Smooth muscle cell (in vitro differentiated cells): Measurements from ENCODE around the gene ARL6. TPM values are rescaled to one million over a fixed set of nuclear protein-coding genes. Genes with fewer than 3 reads are reported as not detected.

Source experiments
- DNase-seq: peaks from one replicate; lab custom pipeline; 2025; ENCODE audit not compliant: unreplicated experiment; lab: John Stamatoyannopoulos, UW
- H2AFZ ChIP-seq: fragments of 200-600 bp; sonication (generic); 2 replicates; pipeline ENCODE4 v1.6.0; 2016; ENCODE audit warnings: antibody characterized with exemption, low read depth, mild to moderate bottlenecking
- H3F3A ChIP-seq: fragments of 200-600 bp; sonication (generic); 2 replicates; pipeline ENCODE4 v1.6.0; 2017; ENCODE audit warnings: antibody characterized with exemption, low read depth
- H3K27ac ChIP-seq: fragments of 200-600 bp; sonication (generic); 2 replicates; pipeline ENCODE4 v1.5.1; 2016; ENCODE audit warnings: low read depth, mild to moderate bottlenecking
- H3K27me3 ChIP-seq: fragments of 200-600 bp; sonication (generic); 2 replicates; pipeline ENCODE4 v1.6.1; 2016; ENCODE audit warnings: low read depth, mild to moderate bottlenecking
- H3K36me3 ChIP-seq: fragments of 200-600 bp; sonication (generic); 2 replicates; pipeline ENCODE4 v1.5.1; 2016; ENCODE audit warnings: low read depth
- H3K4me1 ChIP-seq: fragments of 200-600 bp; sonication (generic); 2 replicates; pipeline ENCODE4 v1.5.1; 2016; ENCODE audit warnings: low read depth
- H3K4me2 ChIP-seq: fragments of 200-600 bp; sonication (generic); 2 replicates; pipeline ENCODE4 v1.6.0; 2016; ENCODE audit warnings: mild to moderate bottlenecking
- H3K4me3 ChIP-seq: fragments of 200-600 bp; sonication (generic); 2 replicates; pipeline ENCODE4 v1.5.1; 2016; ENCODE audit warnings: mild to moderate bottlenecking
- H3K79me2 ChIP-seq: fragments of 200-600 bp; sonication (generic); 2 replicates; pipeline ENCODE4 v1.6.0; 2016; ENCODE audit warnings: low read depth, mild to moderate bottlenecking
- H3K9ac ChIP-seq: fragments of 200-600 bp; sonication (generic); 2 replicates; pipeline ENCODE4 v1.6.0; 2016; ENCODE audit warnings: low read depth
- H3K9me3 ChIP-seq: fragments of 200-600 bp; sonication (generic); replicated peaks from 2 replicates; pipeline ENCODE4 v1.5.1; 2016; ENCODE audit warnings: low read depth
- H4K20me1 ChIP-seq: fragments of 200-600 bp; sonication (generic); 2 replicates; pipeline ENCODE4 v1.6.0; 2016; ENCODE audit warnings: low read depth
- CTCF ChIP-seq: fragments of 200-600 bp; sonication (generic); IDR thresholded peaks from 2 replicates; pipeline ENCODE4 v1.5.1; 2017; ENCODE audit warnings: borderline replicate concordance, mild to moderate bottlenecking, antibody characterized with exemption; ENCODE audit not compliant: insufficient read depth, poor library complexity, severe bottlenecking
- WGBS: methylation state at CpG from one replicate; pipeline ENCODE4 v1.1.7; 2016; ENCODE audit warnings: low lambda C conversion rate; 5-methylcytosine and 5-hydroxymethylcytosine counted together
- polyA plus RNA-seq: library from polyadenylated mRNA; unstranded; fragments of >200 nt; fragmentation: Nextera tagmentation; extraction: Ambion mirVana; gene quantifications from 2 replicates; pipeline ENCODE4 v1.2.1, GENCODE V29; 2016
- total RNA-seq: library from RNA; depleted of rRNA; stranded (reverse); fragments of >200 nt; gene quantifications from 2 replicates; pipeline ENCODE4 v1.2.3, GENCODE V29; 2014

ARL6 gene
- total and polyA plus RNA-seq, 2 experiments from 2014 or later: 5.3 to 27.0 TPM

- no peaks in the 10 kb centered on the region for H3F3A ChIP-seq
- WGBS: 92% methylated on average over 3 of the region's 3 CpGs
- H3K36me3 ChIP-seq: no peaks in the 10 kb centered on the region
- H3K27ac ChIP-seq: no peak overlapping the region
- H3K9me3 ChIP-seq: no peaks in the 10 kb centered on the region
- H4K20me1 ChIP-seq: peaks cover 21% of the 10 kb centered on the region
- no peaks in the 10 kb centered on the region for H3K27me3 ChIP-seq
- no peaks in the 10 kb centered on the region for H3K79me2 ChIP-seq
- H2AFZ ChIP-seq: no peak overlapping the region
- no peaks in the 10 kb centered on the region for H3K4me1 ChIP-seq
- no peak overlapping the region for H3K9ac ChIP-seq
- TF ChIP-seq CTCF: no peak
- DNase-seq: no peak
- H3K4me3 ChIP-seq: no peak overlapping the region
- H3K4me2 ChIP-seq: no peak overlapping the region
Measured at GRCh38 chr3:97841956-97842355, 77.4 kb downstream of the ARL6 start.

- Histone ChIP-seq H3K27ac (no peak overlapping the region), H3F3A (no peaks in the 10 kb centered on the region), H3K27me3 (no peaks in the 10 kb centered on the region), H2AFZ (no peak overlapping the region), H3K79me2 (peaks cover under 1% of the 10 kb centered on the region), H3K9ac (no peak overlapping the region), H3K4me2 (no peak overlapping the region), H3K4me3 (no peak overlapping the region), H3K4me1 (no peaks in the 10 kb centered on the region), H3K36me3 (no peaks in the 10 kb centered on the region), H3K9me3 (no peaks in the 10 kb centered on the region), H4K20me1 (no peaks in the 10 kb centered on the region)
- no peak for DNase-seq
- TF ChIP-seq CTCF: no peak
- WGBS: 96% methylated on average over 3 of the region's 3 CpGs
Measured at GRCh38 chr3:97848779-97849178, 84.2 kb downstream of the ARL6 start.

Other genes starting within 250 kb of the ARL6 start
- 14.2 and 17.0 TPM in 2 replicates for gene CRYBG3, start 57.3 kb downstream of the ARL6 start, total RNA-seq
- 1.5 and 1.9 TPM in 2 replicates for gene CRYBG3, start 57.3 kb downstream of the ARL6 start, polyA plus RNA-seq
- gene RIOX2, start 207.7 kb downstream of the ARL6 start, total RNA-seq: 13.0 and 17.8 TPM in 2 replicates
- gene RIOX2, start 207.7 kb downstream of the ARL6 start, polyA plus RNA-seq: 8.9 and 14.6 TPM in 2 replicates